Esophagus squamous epithelium (tissue), 4 donors: Measurements from ENCODE around the gene MRAP2.

Experiments
- POLR2A ChIP-seq, 4 donors: fragments of 450-650 bp; IDR thresholded peaks; one replicate each; pipeline ENCODE4 v1.6.1; 2017; ENCODE audit warnings: antibody characterized with exemption in 4 of 4, mild to moderate bottlenecking in 4 of 4, moderate library complexity in 3 of 4
- TF ChIP-seq, protein P1 (sequence below), 6 experiments: fragments of 450-650 bp in 4 of 6; fragments of 200-600 bp in 2 of 6; sonication (generic) in 2 of 6; IDR thresholded peaks; one replicate each; pipeline ENCODE4 v1.5.1; 2016 to 2019; ENCODE audit warnings: antibody characterized with exemption in 6 of 6, mild to moderate bottlenecking in 4 of 6, moderate library complexity in 4 of 6

DNA sequence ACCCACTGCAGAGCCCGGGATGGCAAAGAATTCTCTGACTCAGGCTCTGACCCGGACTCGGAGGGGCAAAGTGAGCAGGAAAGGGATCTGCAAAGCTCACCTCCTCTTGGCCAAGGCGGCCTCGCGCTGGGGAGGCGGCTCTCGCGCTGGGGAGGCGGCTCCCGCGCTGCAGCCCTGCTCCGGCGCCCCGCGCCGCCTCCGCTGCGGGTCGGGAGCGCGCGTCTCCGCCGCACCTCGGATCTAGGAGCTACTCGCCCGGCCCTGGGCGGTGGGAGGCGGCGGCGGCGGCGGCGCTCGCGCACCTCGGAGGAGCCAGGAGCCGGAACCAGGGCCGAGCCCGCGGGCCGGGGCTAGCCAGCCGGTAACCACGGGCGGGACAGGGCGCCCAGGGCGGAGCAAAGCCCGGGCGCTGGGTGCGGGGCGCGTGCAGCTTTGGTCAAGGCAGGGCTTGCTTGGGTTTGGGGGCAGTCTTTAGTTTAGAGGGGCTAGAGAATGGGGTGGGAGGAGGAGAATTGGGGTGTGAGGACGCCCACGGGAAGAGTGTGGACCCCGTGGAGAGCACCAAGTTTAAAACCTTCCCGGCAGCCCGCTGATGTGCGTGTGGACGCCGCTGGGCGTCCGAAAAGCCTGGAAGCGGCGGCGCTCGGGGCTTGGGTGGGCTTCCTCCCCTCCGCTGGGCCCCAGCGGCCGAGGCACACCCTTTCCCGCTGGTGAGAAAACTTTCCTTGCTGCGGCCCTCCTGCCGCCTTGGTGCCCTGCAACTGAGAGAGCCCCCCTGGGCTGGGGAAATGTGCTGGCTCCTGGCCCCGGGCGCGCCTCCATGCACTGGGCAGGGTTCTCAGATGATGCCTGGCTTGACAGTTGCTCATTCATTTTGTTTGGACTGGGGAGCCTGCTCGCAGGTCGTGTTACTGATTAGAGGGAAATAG, at the start of gene MRAP2:
- TF ChIP-seq, protein P1, sequence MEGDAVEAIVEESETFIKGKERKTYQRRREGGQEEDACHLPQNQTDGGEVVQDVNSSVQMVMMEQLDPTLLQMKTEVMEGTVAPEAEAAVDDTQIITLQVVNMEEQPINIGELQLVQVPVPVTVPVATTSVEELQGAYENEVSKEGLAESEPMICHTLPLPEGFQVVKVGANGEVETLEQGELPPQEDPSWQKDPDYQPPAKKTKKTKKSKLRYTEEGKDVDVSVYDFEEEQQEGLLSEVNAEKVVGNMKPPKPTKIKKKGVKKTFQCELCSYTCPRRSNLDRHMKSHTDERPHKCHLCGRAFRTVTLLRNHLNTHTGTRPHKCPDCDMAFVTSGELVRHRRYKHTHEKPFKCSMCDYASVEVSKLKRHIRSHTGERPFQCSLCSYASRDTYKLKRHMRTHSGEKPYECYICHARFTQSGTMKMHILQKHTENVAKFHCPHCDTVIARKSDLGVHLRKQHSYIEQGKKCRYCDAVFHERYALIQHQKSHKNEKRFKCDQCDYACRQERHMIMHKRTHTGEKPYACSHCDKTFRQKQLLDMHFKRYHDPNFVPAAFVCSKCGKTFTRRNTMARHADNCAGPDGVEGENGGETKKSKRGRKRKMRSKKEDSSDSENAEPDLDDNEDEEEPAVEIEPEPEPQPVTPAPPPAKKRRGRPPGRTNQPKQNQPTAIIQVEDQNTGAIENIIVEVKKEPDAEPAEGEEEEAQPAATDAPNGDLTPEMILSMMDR (IDR thresholded peaks at IDR 0.05), result no peak
- no peak for TF ChIP-seq POLR2A (IDR thresholded peaks at IDR 0.05)
